PC-3 (cell line): ENCODE data around the gene CARMIL1.

Experiments
- EZH2 ChIP-seq: fragments of 300-600 bp; sonication (generic); IDR thresholded peaks from one replicate; pipeline ENCODE4 v1.6.1; 2017; ENCODE audit warnings: antibody characterized with exemption, mild to moderate bottlenecking, low read length; ENCODE audit not compliant: unreplicated experiment
- EZH2phosphoT487 ChIP-seq: fragments of 300-600 bp; sonication (generic); IDR thresholded peaks from 2 replicates; pipeline ENCODE4 v1.6.1; 2018; ENCODE audit warnings: mild to moderate bottlenecking, antibody characterized with exemption, low read length, borderline replicate concordance
- TF ChIP-seq, protein P1 (sequence below): fragments of 300-600 bp; sonication (generic); conservative IDR thresholded peaks from 2 replicates; pipeline ENCODE4 v1.5.1; 2017; ENCODE audit warnings: antibody characterized with exemption, low read depth, mild to moderate bottlenecking, low read length

DNA sequence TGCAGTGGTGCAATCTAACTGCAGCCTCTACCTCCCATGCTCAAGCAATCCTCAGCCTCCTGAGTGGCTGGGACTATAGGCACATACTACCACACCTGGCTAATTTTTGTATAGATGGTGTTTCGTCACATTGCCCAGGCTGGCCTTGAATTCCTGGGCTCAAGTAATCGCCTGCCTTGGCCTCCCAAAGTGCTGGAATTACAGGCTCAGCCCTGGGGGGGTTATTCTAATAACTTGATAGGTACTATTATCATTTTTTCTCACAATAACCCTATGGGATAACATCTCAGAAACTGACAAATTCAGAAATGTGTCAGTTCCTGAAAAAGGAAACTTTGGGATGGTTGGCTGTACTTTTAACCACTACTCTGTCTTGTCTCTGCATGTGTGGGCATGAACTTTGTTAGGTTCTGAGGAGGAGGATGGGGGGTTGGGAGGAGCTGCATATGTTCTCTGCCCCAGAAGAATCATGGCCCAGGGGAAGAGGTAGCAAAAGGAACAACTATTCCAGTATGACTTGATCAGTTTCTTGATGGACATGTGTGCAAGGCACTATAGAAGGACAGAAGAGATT, 169.9 kb downstream of the CARMIL1 start:
- TF ChIP-seq EZH2 (no peak), EZH2phosphoT487 (no peak)
- TF ChIP-seq, protein P1, sequence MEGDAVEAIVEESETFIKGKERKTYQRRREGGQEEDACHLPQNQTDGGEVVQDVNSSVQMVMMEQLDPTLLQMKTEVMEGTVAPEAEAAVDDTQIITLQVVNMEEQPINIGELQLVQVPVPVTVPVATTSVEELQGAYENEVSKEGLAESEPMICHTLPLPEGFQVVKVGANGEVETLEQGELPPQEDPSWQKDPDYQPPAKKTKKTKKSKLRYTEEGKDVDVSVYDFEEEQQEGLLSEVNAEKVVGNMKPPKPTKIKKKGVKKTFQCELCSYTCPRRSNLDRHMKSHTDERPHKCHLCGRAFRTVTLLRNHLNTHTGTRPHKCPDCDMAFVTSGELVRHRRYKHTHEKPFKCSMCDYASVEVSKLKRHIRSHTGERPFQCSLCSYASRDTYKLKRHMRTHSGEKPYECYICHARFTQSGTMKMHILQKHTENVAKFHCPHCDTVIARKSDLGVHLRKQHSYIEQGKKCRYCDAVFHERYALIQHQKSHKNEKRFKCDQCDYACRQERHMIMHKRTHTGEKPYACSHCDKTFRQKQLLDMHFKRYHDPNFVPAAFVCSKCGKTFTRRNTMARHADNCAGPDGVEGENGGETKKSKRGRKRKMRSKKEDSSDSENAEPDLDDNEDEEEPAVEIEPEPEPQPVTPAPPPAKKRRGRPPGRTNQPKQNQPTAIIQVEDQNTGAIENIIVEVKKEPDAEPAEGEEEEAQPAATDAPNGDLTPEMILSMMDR = no peak
